Hematopoietic multipotent progenitor cell treated with erythropoietin and hydrocortisone succinate and interleukin-3 and kit ligand, for 8 days (in vitro differentiated cells): ENCODE results near the gene RXRA.

Experiments
- DNase-seq: peaks from one replicate; pipeline ENCODE4 v3.0.0-alpha.2; 2015

Gene RXRA

DNA sequence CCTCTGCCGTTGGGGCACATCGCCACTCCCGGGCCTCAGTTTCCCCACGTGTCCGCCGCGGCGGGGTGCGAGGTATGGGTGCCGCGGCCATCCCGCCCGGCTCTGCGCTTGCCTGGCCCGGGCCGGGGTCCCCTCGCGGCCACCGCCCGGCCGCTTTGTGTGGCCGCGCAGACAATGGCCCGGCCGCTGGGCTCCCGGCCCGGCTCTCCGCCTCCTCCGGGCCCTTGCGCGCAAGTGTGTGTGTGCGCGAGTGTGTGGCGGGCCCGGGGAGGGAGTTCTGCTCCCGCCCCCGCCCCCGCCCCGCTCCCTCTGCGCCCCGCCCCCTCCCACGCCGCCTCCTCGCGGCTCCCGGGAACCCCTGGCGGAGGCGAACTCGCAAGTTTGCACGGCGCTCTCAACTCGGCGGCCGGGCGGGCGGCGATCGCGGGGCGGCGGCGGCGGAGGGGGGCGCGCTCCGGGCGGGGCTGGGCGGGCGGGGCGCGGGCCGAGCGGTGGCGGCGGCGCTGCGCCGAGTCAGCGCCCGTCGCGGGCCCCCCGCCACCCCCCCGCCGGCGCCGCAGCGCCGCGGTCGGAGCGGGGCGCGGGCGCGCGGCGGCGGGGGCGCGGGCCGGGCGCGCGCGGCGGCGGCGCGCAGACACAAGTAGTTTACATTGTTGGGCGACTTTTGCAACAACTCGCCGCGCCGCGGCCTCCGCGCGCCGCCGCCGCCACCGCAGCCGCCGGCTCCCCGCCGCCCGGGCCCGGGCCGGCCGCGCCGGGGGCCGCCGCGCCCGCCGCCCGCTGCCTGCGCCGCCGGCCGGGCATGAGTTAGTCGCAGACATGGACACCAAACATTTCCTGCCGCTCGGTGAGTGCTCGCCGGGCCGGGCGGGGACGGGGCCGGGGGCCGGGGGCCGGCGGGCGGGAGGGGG is at the start of gene RXRA:
Gene RXRA, plus strand, starts transcription at position 643 of the 911 bp plus-strand sequence. Its CDS starts 177 bp downstream, at position 820.
- DNase-seq, result peak; percentile 70

DNA sequence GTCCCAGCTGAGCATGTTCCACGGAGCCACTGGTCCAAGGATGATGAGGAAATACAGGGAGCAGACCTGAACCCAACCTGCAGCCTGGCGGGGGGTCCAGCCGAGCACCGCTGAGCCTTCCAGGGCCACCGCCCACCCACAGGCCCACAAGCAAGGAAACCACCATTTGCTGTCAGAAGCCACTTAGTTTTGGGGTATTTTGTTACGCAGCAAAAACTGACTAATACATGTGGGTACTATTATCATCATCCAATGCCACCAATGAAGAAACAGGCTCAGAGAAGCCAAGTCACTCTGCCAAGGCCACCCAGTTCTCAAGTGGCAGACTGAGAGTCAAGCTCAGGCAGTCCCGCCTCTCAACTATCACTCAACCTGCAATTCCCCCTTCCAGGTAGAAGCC is 48.0 kb upstream of the RXRA start:
- DNase-seq, result no peak

DNA sequence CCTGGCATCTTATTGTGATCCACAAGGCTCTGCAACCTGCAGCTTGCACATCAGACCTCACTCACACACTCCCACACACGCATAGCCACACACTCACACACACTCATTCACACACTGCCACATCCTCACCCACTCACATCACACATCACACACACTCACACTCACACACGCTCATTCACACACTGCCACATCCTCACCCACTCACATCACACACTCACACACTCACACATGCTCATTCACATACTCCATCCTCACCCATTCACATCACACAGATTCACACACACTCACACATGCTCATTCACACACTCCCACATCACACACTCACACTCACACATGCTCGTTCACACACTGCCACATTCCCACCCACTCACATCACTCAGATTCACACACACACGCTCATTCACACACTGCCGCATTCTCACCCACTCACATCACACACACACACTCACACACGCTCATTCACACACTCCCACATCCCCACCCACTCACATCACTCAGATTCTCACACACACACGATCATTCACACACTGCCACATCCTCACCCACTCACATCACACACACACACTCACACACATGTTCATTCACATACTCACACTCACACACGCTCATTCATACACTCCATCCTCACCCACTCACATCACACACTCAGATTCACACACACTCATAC is 47.1 kb upstream of the RXRA start:
- no peak for DNase-seq

DNA sequence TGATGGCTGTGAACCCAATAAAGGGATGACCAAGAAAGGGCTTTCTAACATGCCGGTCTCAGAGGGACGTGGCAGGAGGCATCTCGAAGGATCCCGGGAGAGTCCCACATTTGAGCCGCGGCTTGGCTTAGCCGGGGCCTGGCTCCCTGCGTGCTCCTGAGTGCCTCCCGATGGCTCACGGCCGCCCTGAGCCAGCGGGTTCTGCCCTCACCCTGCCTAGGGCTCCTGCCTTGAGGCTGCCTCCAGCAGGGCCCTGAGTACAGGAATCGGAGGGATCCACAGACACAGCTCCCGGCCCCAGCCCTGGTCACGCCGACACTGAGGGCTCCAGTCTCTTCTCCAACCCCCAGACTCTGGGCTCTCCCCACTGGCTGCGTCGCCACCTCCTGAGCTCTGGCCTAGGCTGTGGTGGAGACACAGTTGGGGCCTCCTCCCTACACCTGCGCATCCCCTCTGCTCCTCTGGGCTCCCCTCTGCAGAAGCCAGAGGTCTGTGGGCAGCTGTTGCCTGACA is 44.1 kb upstream of the RXRA start:
- no peak for DNase-seq

DNA sequence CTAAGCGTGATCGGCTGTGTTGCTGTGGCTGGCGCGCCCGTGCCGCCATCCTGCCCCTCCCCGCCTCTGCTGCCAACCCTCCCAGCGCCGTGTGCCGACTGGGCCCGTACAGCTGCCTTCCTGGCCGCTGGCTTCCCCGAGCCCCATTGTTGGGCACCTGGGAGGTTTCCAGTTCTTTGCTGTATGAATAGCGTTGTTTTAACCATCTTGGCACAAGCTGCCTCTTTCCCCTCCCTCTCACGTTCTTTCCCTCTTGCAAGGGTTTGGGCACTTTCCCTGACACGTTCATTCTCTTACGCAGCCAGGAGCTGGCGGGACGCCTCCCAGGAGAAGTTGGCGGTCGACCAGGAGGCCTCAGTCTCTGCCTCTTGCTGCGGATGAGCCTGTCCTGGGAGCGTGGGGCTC is 43.1 kb upstream of the RXRA start:
- no peak for DNase-seq

DNA sequence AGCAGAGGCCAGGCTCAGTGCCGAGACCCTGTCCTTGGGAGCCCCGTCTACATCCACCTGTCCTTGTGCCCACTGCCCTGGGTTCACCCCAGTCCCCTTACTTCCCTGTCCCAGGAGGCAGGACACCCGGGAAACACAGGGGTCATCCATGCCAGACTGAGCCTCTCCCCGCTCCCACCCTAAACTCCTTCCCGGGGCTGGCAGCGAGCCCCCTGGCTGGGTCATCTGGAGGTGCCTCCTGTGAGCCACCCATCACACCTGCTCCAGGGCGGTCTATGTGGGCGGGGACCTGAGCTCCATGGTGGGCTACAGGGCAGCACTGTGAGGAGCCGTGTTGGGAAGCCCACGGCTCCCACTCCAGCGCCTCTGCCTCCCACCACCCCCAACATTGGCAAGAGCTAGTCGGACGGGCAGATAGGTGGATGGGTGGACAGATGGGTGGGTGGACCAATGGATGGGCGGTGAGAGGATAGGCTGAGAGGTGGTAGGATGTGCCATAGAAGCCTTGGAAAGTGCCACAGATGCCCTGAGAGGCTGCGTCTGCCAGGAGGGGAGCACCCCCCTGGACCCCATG is 42.5 kb upstream of the RXRA start:
- no peak for DNase-seq

DNA sequence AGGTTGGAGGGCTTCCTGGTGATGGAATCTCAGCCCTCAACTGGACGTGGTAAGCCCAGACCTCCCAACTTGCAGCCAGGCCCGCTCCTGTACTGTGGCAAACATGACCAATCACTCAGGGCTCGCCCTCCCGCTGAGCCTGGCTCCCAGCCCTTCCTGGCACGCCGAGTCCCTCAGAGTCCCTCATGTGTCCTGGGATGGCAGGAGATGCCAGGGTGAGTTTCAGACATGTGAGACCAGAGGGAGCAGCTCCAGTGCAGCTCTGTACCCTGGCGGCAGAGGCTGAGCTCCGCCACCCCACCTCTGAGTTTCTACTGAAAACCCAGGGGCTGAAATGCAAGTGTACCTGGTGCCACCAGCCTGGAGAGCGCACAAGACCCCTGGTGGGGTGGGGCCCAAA is 42.0 kb upstream of the RXRA start:
- no peak for DNase-seq

DNA sequence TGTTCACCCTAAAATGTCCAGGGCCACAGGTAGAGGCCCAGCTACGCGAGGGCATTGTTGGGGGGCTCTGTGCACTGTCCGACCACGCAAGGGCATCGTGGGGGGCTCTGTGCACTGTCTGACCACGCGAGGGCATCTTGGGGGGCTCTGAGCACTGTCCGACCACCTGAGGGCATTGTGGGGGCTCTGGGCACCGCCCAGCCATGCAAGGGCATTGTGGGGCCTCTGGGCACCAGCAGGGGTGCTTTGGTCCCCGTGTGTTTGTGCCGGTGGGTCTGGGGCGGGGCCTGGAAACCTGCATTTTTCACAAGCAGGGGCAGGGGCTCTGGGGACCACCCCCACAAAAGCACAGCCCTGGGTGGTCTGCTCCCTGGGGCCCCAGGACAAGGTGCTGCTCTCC is 41.5 kb upstream of the RXRA start:
- no peak for DNase-seq

DNA sequence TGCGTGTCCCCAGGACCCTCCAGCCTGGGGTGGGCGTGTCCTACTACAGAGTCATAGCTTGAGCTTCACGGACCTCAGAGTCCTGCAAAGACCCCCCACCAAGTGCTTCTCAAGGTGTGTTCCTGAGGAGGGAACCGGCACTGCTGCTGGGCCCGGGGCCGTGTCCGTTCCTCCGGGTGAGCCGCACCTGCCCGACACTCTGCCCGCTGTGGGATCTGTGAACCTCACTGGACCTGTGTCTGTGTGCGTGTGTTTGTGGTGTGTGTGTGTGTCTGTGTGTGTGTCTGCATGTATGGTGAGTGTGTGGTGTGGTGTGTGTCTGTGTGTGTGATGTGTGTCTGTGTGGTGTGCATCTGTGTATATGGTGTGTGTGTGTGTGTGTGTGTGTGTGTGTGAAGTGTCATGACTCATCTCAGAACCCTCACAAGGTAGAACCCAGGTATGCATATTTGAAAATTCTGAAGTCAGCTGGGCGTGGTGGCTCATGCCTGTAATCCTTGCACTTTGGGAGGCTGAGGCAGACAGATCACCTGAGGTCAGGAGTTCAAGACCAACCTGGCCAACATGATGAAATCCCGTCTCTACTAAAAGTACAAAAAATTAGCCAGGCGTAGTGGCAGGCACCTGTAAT is 40.9 kb upstream of the RXRA start:
- no peak for DNase-seq

DNA sequence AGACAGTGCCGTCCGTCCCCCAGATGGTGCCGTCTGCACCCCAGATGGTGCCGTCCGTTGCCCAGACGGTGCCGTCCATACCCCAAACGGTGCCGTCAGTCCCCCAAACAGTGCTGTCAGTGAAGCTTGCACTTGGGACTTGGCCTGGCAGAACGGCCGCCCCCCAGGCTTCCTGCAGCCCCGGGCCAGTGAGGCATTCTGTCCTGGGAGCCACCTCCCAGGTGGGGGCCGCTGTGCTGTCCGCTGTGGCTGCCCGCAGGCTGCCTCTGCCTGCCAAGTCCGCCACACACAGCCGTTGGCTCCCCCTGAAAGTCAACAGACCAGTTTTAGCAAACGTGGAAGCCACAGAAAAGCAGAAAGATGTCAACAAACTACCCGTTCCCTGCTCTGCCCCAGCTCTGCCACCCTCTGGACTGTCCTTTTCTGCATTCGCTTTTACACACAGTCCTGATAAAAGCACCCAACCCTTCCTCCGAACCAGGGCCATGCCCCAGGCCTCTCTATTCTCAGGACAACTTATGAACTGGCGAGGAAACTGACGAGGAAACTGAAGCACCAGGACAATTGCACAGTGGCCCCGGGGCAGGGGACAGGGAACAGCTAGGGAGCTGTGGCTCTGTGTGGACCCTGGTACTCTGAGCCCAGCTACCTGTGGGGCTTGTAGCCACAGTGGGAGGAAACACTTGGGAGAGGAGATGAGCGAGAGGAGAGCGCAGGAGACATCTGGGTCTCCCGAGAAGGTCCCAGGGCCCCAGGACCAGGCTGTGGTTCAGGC is 39.6 kb upstream of the RXRA start:
- DNase-seq, result peak; percentile 6

DNA sequence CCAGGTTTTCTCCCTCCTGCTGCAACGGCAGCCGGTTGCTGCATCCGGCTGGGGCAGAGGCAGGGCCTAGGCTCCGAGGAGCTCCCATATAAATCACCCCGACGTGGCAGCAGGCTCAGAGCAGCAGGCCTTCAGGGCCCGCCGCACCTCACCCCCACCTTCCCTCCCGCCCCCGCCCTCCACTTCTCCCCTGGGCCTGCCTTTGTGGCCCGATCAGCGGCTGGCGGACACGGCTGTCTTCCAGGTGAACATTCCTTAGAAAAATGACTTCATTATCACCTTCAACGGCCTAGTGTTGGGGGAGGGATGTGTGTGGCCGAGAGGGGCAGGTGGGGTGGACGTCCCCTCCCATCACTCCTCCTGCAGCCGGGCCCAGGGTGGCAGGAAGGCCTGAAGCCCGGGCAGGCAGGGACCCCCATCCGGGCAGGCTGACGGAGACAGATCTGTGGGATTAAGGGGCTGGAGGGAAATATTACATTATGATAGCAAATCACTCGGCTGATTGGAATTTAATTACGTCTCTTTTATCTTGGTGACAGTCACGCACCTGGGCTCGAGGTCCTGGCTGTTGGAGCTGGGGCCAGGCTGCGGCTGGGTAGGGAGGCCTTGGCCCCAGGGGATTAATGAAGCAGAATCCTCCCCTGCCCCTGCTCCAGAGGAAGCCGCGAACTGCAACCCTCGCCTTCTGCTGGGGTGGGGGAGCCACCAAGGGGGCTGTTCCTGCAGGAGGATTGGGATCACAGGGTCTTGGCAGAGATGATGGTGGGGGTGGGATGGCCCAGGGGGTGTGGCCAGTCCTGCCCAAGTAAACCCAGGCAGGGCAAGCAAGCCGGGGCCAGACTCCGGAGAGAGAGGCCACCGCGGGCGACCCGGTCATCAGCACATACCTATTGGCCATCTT is 38.4 kb upstream of the RXRA start:
- DNase-seq, result no peak

DNA sequence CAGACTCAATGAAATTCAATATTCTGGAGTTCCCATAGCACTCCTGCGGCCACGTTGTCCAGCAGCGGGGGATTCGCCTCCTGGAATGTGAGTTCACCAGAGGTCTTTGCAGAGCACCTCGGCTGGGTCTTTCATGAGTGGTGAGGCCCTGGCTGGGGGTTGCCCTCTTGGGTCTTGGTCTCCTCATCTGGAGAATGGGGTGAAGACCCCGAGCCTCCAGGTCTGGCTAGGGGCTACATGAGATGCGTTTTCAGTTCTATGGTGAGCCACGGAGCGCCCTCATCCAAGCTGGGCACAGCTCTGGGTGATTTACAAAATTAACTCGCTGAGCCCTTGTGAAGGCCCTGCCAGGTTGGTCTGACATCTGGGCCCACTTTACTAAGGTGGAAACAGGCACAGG is 37.5 kb upstream of the RXRA start:
- DNase-seq, result no peak

DNA sequence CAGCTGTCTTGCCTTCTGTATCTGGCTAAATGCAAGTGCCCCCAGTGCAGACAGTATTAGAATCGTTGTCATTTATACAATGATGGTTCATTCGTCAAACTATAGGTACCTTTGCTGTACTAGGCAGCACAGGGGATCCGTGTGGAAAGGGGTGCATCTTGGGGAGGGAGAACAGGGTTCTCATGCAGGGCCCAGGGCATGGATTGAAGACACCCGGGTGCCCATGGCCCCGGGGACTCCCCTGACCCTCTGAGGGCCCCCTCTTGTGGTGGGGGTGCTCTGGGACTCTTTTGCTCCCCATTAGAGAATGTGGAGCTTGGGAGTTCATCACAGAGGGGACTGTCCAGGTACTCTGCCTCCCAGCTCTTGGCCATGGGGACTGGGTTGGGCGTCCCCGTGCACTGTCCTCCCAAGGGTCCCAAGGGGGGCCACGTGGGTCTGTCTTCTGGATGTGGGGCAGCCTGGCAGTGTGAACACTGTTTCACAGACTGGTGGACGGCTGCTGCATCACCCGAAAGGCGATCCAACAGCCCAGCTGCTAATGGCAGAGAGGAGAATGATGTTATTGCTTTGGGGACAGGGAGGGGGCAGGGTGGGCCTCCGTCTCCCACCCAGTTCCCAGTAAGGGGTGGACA is 36.9 kb upstream of the RXRA start:
- no peak for DNase-seq

DNA sequence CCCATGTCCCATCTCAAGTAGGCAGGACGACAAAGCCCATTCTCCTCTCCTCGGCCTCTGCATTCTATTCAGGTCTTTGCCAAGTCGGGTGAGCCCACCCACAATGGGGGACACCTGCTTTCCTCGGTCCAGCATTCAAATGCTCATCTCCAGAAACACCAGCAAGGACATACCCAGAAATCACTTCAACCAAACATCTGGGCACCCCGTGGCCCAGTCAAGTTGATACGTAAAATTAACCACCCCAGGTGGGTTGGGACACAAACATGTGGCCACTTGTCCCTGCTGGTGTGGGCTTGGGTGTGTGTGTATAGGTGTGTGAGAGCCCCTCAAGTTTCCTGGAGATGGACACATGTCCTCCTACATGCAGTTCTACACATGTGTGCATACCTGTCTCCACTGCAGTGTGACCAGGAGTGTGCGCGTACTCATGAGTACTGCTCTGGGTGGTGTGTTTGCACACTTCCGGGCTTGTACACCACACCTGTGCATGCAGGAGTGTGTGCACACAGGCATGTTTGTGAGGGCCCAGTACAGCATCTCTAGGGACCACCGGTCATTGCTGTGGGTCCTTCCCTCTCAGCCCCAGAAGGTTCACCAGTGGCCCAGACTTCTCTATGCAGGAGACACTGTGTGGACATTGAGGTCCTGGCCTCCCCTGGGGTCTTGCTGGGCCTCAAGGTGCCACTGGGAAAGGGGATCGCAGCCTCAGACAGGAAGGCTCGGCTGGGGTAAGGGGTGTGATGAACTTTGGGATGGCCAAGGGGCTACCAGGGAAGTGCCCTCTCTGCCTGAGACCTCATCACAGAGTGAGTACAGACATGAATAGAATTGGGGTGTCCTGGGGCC is 35.4 kb upstream of the RXRA start:
- DNase-seq, result no peak

DNA sequence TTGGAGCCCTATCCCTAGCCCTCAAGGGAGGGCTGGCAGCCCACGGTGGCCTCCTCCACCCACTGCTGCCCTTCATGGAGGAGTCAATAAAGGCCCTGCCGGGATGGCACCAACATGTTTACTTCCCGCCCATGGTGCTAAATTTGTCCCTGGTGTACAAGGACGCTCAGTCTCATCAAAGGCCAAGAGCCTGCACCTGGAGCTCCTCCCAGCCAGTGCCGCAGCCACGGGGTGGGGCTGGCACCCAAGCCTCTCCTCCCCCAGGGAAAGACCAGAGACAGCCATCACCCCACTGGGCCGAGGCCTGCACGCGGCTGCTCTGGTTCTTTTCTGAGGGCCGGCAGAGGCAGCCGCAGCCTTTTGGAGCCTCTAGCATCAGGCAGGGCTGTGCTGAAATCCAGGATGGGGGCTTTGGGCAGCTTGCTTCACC is 34.8 kb upstream of the RXRA start:
- no peak for DNase-seq

DNA sequence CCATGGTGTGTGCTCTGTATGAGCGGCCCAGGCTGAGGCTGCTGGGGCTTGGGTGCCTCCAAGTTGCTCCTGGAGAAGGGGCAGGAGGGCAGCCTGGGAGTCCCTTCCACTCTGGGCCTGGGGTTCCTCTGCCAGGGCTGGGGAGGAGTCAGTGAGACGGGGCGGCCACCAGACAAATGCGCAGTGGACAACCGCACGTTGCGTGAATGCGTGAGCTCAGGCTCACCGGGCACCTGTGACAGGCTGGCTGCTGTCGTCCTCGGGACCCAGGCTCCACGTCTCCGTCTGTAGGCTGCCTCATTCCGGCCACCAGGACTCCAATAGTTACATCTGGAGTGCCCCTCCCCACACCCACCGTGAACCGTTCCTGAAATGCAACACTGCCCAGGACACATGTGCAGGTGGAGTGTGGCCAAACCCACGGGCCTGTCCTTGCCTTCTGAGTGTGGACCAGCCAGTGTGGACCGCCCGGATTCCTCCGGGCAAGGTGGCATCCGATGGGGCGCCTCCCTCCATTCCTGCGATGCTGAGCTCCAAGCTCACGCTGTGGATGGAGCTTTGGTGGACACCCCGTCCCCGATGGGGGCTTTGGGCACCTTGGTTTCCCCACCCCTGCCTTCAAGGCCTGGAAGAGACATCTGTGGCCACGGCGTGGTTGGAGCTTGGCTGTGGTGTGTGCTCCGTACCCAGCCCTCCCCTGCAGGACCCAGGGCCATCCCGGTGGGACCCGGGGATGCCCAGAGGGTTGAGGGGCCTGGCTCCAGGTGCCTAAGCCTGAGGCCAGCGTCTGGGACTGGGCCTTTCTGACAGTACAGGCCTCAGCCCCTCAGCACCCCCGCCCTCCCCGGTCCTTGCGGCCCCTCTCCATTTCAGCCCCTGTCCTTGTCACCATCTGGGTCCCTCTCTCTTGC is 34.0 kb upstream of the RXRA start:
- DNase-seq, result no peak

DNA sequence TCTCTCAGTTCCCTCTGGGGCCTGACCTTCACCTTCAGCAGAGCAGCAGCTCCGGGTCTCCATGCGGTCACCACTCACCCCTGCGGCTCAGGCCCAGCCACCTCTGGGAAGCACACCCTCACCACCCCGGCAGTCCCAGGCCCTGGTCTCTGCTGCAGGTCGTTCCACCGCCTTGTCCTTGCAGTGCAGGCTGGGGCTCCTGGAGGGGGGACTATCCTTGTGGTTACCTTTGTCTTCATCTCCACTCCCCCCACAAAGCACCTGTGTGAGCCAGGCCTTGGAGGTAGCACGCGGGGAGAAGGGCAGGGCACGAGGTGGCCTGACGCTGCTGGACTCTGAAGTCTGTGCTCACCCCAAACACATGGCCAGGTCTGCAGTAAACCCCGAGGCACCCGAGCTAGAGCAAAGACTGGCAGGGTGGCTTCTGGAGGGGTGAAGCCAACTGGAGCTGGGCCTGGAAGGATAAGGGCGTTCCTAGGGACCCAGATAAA is 33.2 kb upstream of the RXRA start:
- DNase-seq, result no peak

DNA sequence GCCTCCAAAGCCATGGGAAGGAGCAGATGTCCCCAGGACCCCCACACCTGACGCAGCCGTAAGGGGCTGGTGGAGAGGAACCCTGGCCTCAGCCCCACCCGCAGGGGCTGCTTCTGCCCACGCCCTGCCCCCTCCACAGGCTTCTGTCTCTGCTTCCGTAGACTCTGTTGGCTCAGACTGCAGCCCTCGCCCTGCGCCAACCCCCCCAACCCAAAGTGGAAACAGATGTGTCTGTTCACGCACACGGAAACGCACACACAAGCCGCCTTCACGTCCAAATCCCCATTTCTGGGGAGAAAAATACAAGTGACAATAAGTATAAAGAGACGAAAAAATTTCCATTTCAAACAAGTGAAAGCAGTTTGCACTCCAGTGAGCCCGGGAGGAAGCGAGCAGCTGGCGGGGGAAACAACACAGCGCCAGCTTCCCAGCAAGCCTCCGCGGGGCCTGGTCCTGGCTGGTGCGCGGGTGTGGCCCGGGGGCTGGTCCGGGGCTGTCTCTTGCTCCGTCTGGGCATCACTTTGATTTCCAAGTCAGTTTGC is 32.6 kb upstream of the RXRA start:
- no peak for DNase-seq
